ENCODE results near the gene GDPD5.

DNA sequence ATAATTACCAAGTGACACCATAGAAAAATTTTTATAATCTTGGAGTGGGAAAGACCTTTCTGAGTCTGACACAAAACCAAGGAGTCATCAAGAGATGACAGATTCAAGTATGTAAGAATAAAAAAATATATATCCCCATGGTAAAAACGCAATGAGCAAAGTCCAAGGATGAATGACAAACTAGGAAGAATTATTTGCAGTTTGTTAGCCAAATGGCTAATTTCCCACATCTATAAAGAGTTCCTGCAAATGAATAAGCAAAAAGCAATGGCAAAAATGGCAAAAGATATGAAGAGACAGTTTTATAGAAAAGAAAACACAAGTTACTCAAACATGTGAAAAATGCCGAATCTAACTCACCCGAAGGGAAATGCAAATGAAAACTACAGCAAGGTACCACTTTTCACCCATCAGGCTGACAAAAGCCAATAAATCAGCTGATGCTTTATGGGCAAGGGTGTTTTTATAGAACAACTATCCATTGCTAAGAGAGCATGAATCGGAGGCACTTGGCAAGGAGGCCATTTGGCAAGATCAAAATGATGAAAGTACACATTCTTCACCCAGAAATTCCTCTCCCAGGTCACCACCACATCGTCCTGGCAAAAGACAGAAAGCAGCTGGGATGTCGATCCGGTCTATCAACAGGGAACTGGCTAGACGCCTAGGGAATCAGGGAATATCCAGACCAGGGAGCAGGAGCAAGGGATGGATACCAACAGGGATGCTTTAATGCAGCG, 71.7 kb downstream of the GDPD5 start:
- no peak for TF ChIP-seq NRF1 (conservative IDR thresholded peaks at IDR 0.05; ENCODE audit: low read depth, low read length)
- no peak for TF ChIP-seq POLR2A (IDR thresholded peaks at IDR 0.05; ENCODE audit: low read depth, low read length)
- TF ChIP-seq JUNB (IDR thresholded peaks at IDR 0.05) = no peak
- TF ChIP-seq, protein P1, sequence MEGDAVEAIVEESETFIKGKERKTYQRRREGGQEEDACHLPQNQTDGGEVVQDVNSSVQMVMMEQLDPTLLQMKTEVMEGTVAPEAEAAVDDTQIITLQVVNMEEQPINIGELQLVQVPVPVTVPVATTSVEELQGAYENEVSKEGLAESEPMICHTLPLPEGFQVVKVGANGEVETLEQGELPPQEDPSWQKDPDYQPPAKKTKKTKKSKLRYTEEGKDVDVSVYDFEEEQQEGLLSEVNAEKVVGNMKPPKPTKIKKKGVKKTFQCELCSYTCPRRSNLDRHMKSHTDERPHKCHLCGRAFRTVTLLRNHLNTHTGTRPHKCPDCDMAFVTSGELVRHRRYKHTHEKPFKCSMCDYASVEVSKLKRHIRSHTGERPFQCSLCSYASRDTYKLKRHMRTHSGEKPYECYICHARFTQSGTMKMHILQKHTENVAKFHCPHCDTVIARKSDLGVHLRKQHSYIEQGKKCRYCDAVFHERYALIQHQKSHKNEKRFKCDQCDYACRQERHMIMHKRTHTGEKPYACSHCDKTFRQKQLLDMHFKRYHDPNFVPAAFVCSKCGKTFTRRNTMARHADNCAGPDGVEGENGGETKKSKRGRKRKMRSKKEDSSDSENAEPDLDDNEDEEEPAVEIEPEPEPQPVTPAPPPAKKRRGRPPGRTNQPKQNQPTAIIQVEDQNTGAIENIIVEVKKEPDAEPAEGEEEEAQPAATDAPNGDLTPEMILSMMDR (IDR thresholded peaks at IDR 0.05 in 2 of 3, conservative IDR thresholded peaks at IDR 0.05 in 1 of 3; ENCODE audit: control insufficient read depth in 2 of 3, extremely low read depth in 1 of 3, insufficient read depth in 1 of 3, low read depth in 3 of 3, low read length in 3 of 3) = no peak
- TF ChIP-seq, protein P2, sequence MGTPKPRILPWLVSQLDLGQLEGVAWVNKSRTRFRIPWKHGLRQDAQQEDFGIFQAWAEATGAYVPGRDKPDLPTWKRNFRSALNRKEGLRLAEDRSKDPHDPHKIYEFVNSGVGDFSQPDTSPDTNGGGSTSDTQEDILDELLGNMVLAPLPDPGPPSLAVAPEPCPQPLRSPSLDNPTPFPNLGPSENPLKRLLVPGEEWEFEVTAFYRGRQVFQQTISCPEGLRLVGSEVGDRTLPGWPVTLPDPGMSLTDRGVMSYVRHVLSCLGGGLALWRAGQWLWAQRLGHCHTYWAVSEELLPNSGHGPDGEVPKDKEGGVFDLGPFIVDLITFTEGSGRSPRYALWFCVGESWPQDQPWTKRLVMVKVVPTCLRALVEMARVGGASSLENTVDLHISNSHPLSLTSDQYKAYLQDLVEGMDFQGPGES (IDR thresholded peaks at IDR 0.05) = no peak
- no peak for TF ChIP-seq SIN3A (IDR thresholded peaks at IDR 0.05; ENCODE audit: low read depth, low read length)
- TF ChIP-seq SIX5 (IDR thresholded peaks at IDR 0.05; ENCODE audit: low read depth, low read length, severe bottlenecking) = no peak
- no peak for TF ChIP-seq STAT3 (IDR thresholded peaks at IDR 0.05; ENCODE audit: low read depth, low read length)
- no peak for TF ChIP-seq NFYB (IDR thresholded peaks at IDR 0.05; ENCODE audit: insufficient read depth, low read depth, low read length)
- TF ChIP-seq, protein P3, sequence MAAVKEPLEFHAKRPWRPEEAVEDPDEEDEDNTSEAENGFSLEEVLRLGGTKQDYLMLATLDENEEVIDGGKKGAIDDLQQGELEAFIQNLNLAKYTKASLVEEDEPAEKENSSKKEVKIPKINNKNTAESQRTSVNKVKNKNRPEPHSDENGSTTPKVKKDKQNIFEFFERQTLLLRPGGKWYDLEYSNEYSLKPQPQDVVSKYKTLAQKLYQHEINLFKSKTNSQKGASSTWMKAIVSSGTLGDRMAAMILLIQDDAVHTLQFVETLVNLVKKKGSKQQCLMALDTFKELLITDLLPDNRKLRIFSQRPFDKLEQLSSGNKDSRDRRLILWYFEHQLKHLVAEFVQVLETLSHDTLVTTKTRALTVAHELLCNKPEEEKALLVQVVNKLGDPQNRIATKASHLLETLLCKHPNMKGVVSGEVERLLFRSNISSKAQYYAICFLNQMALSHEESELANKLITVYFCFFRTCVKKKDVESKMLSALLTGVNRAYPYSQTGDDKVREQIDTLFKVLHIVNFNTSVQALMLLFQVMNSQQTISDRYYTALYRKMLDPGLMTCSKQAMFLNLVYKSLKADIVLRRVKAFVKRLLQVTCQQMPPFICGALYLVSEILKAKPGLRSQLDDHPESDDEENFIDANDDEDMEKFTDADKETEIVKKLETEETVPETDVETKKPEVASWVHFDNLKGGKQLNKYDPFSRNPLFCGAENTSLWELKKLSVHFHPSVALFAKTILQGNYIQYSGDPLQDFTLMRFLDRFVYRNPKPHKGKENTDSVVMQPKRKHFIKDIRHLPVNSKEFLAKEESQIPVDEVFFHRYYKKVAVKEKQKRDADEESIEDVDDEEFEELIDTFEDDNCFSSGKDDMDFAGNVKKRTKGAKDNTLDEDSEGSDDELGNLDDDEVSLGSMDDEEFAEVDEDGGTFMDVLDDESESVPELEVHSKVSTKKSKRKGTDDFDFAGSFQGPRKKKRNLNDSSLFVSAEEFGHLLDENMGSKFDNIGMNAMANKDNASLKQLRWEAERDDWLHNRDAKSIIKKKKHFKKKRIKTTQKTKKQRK (IDR thresholded peaks at IDR 0.05; ENCODE audit: low read depth, low read length) = no peak
- TF ChIP-seq, protein P4, sequence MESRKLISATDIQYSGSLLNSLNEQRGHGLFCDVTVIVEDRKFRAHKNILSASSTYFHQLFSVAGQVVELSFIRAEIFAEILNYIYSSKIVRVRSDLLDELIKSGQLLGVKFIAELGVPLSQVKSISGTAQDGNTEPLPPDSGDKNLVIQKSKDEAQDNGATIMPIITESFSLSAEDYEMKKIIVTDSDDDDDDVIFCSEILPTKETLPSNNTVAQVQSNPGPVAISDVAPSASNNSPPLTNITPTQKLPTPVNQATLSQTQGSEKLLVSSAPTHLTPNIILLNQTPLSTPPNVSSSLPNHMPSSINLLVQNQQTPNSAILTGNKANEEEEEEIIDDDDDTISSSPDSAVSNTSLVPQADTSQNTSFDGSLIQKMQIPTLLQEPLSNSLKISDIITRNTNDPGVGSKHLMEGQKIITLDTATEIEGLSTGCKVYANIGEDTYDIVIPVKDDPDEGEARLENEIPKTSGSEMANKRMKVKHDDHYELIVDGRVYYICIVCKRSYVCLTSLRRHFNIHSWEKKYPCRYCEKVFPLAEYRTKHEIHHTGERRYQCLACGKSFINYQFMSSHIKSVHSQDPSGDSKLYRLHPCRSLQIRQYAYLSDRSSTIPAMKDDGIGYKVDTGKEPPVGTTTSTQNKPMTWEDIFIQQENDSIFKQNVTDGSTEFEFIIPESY (IDR thresholded peaks at IDR 0.05) = no peak
